PC-3 (cell line): ENCODE results near the gene ETV6.

Experiments
- CTCF ChIP-seq: fragments of 300-600 bp; sonication (generic); conservative IDR thresholded peaks from 2 replicates; pipeline ENCODE4 v1.5.1; 2017; ENCODE audit warnings: antibody characterized with exemption, low read depth, mild to moderate bottlenecking, low read length
- EZH2 ChIP-seq: fragments of 300-600 bp; sonication (generic); IDR thresholded peaks from one replicate; pipeline ENCODE4 v1.6.1; 2017; ENCODE audit warnings: antibody characterized with exemption, mild to moderate bottlenecking, low read length; ENCODE audit not compliant: unreplicated experiment

GRCh38 chr12:11688379-11688778 lies 38.9 kb downstream of the ETV6 start:
- TF ChIP-seq CTCF (no peak), EZH2 (no peak)
